H1 (cell line): ENCODE measurements around the gene CTBP2. TPM values are rescaled to one million over a fixed set of nuclear protein-coding genes. Genes with fewer than 3 reads are reported as not detected.

Experiments used
- ASH2L ChIP-seq: fragments of 200-600, 300-600 bp; sonication (generic); IDR thresholded peaks from one replicate; pipeline ENCODE4 v1.7.1; 2017; ENCODE audit warnings: low read length
- CHD7 ChIP-seq: fragments of 300-600 bp; sonication (generic); IDR thresholded peaks from 2 replicates; pipeline ENCODE4 v1.7.1; 2012; ENCODE audit warnings: low read length, moderate library complexity, mild to moderate bottlenecking, inconsistent platforms; ENCODE audit not compliant: insufficient replicate concordance
- CTBP2 ChIP-seq: IDR thresholded peaks from 2 replicates; pipeline ENCODE4 v1.7.0; 2011; ENCODE audit warnings: borderline replicate concordance, mild to moderate bottlenecking, moderate library complexity, mixed read lengths, low read length; ENCODE audit not compliant: insufficient read depth, insufficient read length
- GABPA ChIP-seq: IDR thresholded peaks from 2 replicates; pipeline ENCODE4 v1.6.1; 2011; ENCODE audit warnings: mild to moderate bottlenecking, low read length, moderate library complexity, borderline replicate concordance; ENCODE audit not compliant: insufficient read depth
- JUN ChIP-seq: IDR thresholded peaks from 2 replicates; pipeline ENCODE4 v1.6.1; 2011; ENCODE audit warnings: low read depth, mild to moderate bottlenecking, improper control_type of control experiment, low read length
- MAFK ChIP-seq: IDR thresholded peaks from 2 replicates; pipeline ENCODE4 v1.6.1; 2012; ENCODE audit warnings: low read depth, mild to moderate bottlenecking, improper control_type of control experiment, low read length
- RXRA ChIP-seq: IDR thresholded peaks from 2 replicates; pipeline ENCODE4 v1.6.1; 2011; ENCODE audit warnings: low read depth, mild to moderate bottlenecking, low read length, moderate library complexity; ENCODE audit not compliant: insufficient read depth
- SP1 ChIP-seq: IDR thresholded peaks from 2 replicates; pipeline ENCODE4 v1.6.1; 2011; ENCODE audit warnings: low read depth, low read length
- SP2 ChIP-seq: IDR thresholded peaks from 2 replicates; pipeline ENCODE4 v1.6.1; 2012; ENCODE audit warnings: mild to moderate bottlenecking, low read length, inconsistent platforms
- SRF ChIP-seq: IDR thresholded peaks from 2 replicates; pipeline ENCODE4 v1.6.1; 2011; ENCODE audit warnings: mild to moderate bottlenecking, low read depth, low read length, moderate library complexity
- TAF1 ChIP-seq: IDR thresholded peaks from 2 replicates; pipeline ENCODE4 v1.6.1; 2011; ENCODE audit warnings: mild to moderate bottlenecking, low read depth, low read length
- polyA plus RNA-seq, 7 experiments: library from polyadenylated mRNA; depleted of rRNA in 3 of 7; stranded (reverse) in 5 of 7; unstranded in 2 of 7; fragments of >200 nt in 5 of 7; fragments of 200-250 nt in 2 of 7; gene quantifications; 1 replicate in 5 of 7; 2 replicates in 1 of 7; 4 replicates in 1 of 7; pipeline versions ENCODE4 v1.2.1 to v1.2.3, GENCODE V29; 2011 to 2013; ENCODE audit warnings: missing spikeins in 2 of 7, mixed read lengths in 2 of 7
- total RNA-seq: library from RNA; stranded (reverse); fragmentation: NEBNext Ultra II Directional; extraction: Animal tissue kit (Norgen Biotek cat#: 25700); gene quantifications from 2 replicates; pipeline ENCODE4 v1.2.1, GENCODE V29; 2021

The CTBP2 gene
- total and polyA plus RNA-seq, 2 of the 8 experiments (the other 6 are each of a cell fraction or from before 2014, with no cell fraction given): 208 to 221 TPM

GRCh38 chr10:125024497-125025234 lies 135.7 kb downstream of the CTBP2 start (continued):
- no peak for TF ChIP-seq CHD7
- no peak for TF ChIP-seq TAF1
- TF ChIP-seq SRF: no peak
- TF ChIP-seq GABPA: no peak
- TF ChIP-seq CTBP2: no peak
- TF ChIP-seq ASH2L: no peak
- no peak for TF ChIP-seq SP1
- TF ChIP-seq RXRA: no peak
- no peak for TF ChIP-seq SP2
- no peak for TF ChIP-seq MAFK
- no peak for TF ChIP-seq JUN
